ENCODE measurements around the gene ZBTB21. TPM values are rescaled to one million over a fixed set of nuclear protein-coding genes. Genes with fewer than 3 reads are reported as not detected.

Gene ZBTB21
- polyA plus RNA-seq, 3 donors, result 4.7 to 7.2 (median 6.3) TPM

GRCh38 chr21:41970751-41971653 lies 39.2 kb downstream of the ZBTB21 start:
- no peaks in the 10 kb centered on the region for H4K20me1 ChIP-seq (ENCODE audit: insufficient read depth, low read length)
- Mint-ChIP-seq H3K4me3 (no peak overlapping the region), H3K4me1 (peaks cover 10% of the 10 kb centered on the region), H3K27ac (no peak overlapping the region), H3K9me3 (no peaks in the 10 kb centered on the region), H3K36me3 (no peaks in the 10 kb centered on the region), H3K27me3 (ENCODE audit: low read depth in 3 of 3) (peaks cover 1 to 3% (median 2%) of the 10 kb centered on the region in 3 donors)
- TF ChIP-seq, protein P1, sequence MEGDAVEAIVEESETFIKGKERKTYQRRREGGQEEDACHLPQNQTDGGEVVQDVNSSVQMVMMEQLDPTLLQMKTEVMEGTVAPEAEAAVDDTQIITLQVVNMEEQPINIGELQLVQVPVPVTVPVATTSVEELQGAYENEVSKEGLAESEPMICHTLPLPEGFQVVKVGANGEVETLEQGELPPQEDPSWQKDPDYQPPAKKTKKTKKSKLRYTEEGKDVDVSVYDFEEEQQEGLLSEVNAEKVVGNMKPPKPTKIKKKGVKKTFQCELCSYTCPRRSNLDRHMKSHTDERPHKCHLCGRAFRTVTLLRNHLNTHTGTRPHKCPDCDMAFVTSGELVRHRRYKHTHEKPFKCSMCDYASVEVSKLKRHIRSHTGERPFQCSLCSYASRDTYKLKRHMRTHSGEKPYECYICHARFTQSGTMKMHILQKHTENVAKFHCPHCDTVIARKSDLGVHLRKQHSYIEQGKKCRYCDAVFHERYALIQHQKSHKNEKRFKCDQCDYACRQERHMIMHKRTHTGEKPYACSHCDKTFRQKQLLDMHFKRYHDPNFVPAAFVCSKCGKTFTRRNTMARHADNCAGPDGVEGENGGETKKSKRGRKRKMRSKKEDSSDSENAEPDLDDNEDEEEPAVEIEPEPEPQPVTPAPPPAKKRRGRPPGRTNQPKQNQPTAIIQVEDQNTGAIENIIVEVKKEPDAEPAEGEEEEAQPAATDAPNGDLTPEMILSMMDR (IDR thresholded peaks at IDR 0.05), result no peak
- no peak overlapping the region for H3K4me3 ChIP-seq (replicated peaks in 1 of 3; ENCODE audit: low read depth in 2 of 3, low read length in 3 of 3)
- no peak overlapping the region for H3K4me2 ChIP-seq (replicated peaks; ENCODE audit: extremely low read depth, low read length, poor library complexity, severe bottlenecking)
- no peak for DNase-seq
- no peak overlapping the region for H3K9ac ChIP-seq (ENCODE audit: insufficient read depth, low read length, poor library complexity, severe bottlenecking)
- intact Hi-C loops (cut with micrococcal nuclease), result no loop called here
- H3K27ac ChIP-seq (ENCODE audit: low read depth in 1 of 2, low read length in 2 of 2), result no peak overlapping the region
- peaks cover 8 to 11% of the 10 kb centered on the region in 2 donors for H3K4me1 ChIP-seq (ENCODE audit: control insufficient read depth in 1 of 2, insufficient read depth in 2 of 2, low read length in 2 of 2)
- 74% methylated on average over 12 of the region's 20 CpGs for WGBS (ENCODE audit: insufficient coverage)
- no peak overlapping the region for H2AFZ ChIP-seq (ENCODE audit: insufficient read depth, low read depth, low read length, poor library complexity, severe bottlenecking)
- no peaks in the 10 kb centered on the region for H3K36me3 ChIP-seq (replicated peaks in 1 of 2; ENCODE audit: control insufficient read depth in 1 of 2, insufficient read depth in 2 of 2, low read length in 2 of 2)
- H3K79me2 ChIP-seq (ENCODE audit: insufficient read depth, low read length), result no peaks in the 10 kb centered on the region
- H3K27me3 ChIP-seq (ENCODE audit: control insufficient read depth in 2 of 2, insufficient read depth in 2 of 2, low read length in 2 of 2), result no peaks in the 10 kb centered on the region
- no peaks in the 10 kb centered on the region for H3K9me3 ChIP-seq (replicated peaks in 1 of 2; ENCODE audit: control insufficient read depth in 1 of 2, insufficient read depth in 1 of 2, low read length in 2 of 2)

GRCh38 chr21:41970106-41970391 lies 40.1 kb downstream of the ZBTB21 start:
- H3K27me3 ChIP-seq (ENCODE audit: control insufficient read depth in 2 of 2, insufficient read depth in 2 of 2, low read length in 2 of 2), result no peaks in the 10 kb centered on the region
- no peaks in the 10 kb centered on the region for H4K20me1 ChIP-seq (ENCODE audit: insufficient read depth, low read length)
- Mint-ChIP-seq H3K27ac (no peak overlapping the region), H3K4me1 (peaks cover 10% of the 10 kb centered on the region), H3K36me3 (no peaks in the 10 kb centered on the region), H3K4me3 (no peak overlapping the region), H3K27me3 (ENCODE audit: low read depth in 3 of 3) (peaks cover 2 to 6% (median 3%) of the 10 kb centered on the region in 3 donors), H3K9me3 (no peaks in the 10 kb centered on the region)
- no peak overlapping the region for H3K9ac ChIP-seq (ENCODE audit: insufficient read depth, low read length, poor library complexity, severe bottlenecking)
- DNase-seq, result no peak
- no CpG with 5 or more reads among the region's 5 CpGs for WGBS (ENCODE audit: insufficient coverage)
- no peaks in the 10 kb centered on the region for H3K36me3 ChIP-seq (replicated peaks in 1 of 2; ENCODE audit: control insufficient read depth in 1 of 2, insufficient read depth in 2 of 2, low read length in 2 of 2)
- no peak overlapping the region for H3K27ac ChIP-seq (ENCODE audit: low read depth in 1 of 2, low read length in 2 of 2)
- H3K4me3 ChIP-seq (replicated peaks in 1 of 3; ENCODE audit: low read depth in 2 of 3, low read length in 3 of 3), result no peak overlapping the region
- H2AFZ ChIP-seq (ENCODE audit: insufficient read depth, low read depth, low read length, poor library complexity, severe bottlenecking), result no peak overlapping the region
- H3K4me1 ChIP-seq (ENCODE audit: control insufficient read depth in 1 of 2, insufficient read depth in 2 of 2, low read length in 2 of 2), result peaks cover 8 to 11% of the 10 kb centered on the region in 2 donors
- H3K79me2 ChIP-seq (ENCODE audit: insufficient read depth, low read length), result no peaks in the 10 kb centered on the region
- H3K9me3 ChIP-seq (replicated peaks in 1 of 2; ENCODE audit: control insufficient read depth in 1 of 2, insufficient read depth in 1 of 2, low read length in 2 of 2), result no peaks in the 10 kb centered on the region
- no peak overlapping the region for H3K4me2 ChIP-seq (replicated peaks; ENCODE audit: extremely low read depth, low read length, poor library complexity, severe bottlenecking)
- TF ChIP-seq, protein P1 (IDR thresholded peaks at IDR 0.05), result no peak
- intact Hi-C loops (cut with micrococcal nuclease), result no loop called here

All from CD14-positive monocyte (primary cell).